B cell (primary cell): ENCODE measurements around the gene PHOX2B. TPM values are rescaled to one million over a fixed set of nuclear protein-coding genes. Genes with fewer than 3 reads are reported as not detected.

ENCODE experiments used
- ATAC-seq: fragments of 200-7000 bp; cut with Tn5 transposase; one replicate; pipeline ENCODE4 v1.10.0; 2021; ENCODE audit warnings: low read depth, mild to moderate bottlenecking, moderate number of reproducible peaks, moderate library complexity
- CTCF ChIA-PET: fragments of 350-600 bp; sonication (Branson Sonifier 250); formaldehyde crosslinking; loops from one replicate; lab custom pipeline; 2021; ENCODE audit warnings: antibody characterized with exemption, inconsistent platforms; lab: Charles Lee
- POLR2A ChIA-PET: fragments of 350-600 bp; sonication (Branson Sonifier 250); formaldehyde crosslinking; loops from one replicate; lab custom pipeline; 2021; ENCODE audit warnings: antibody characterized with exemption; lab: Charles Lee
- DNase-seq: peaks from one replicate; pipeline ENCODE4 v3.0.0; 2013
- H2AFZ ChIP-seq: 2 replicates; pipeline ENCODE4 v1.6.1; 2012; ENCODE audit warnings: mild to moderate bottlenecking, low read depth, low read length; ENCODE audit not compliant: insufficient read depth, poor library complexity, severe bottlenecking
- H3K27ac ChIP-seq, 2 donors: 1 replicate in 1 of 2; 2 replicates in 1 of 2; pipeline ENCODE4 v1.5.1; 2012 to 2013; ENCODE audit warnings: low read length in 2 of 2, mild to moderate bottlenecking in 2 of 2, moderate library complexity in 1 of 2
- H3K27me3 ChIP-seq, 4 experiments: fragments of 200-600 bp in 1 of 4; sonication (generic) in 1 of 4; replicated peaks in 1 of 4; 1 replicate in 2 of 4; 2 replicates in 2 of 4; pipeline versions ENCODE4 v1.6.1 to v1.7.0; 2013 to 2016; ENCODE audit warnings: low read length in 3 of 4, mild to moderate bottlenecking in 2 of 4, mixed read lengths in 1 of 4, moderate library complexity in 1 of 4; ENCODE audit not compliant: insufficient read depth in 4 of 4, control insufficient read depth in 3 of 4; ENCODE audit errors: control extremely low read depth in 1 of 4
- H3K36me3 ChIP-seq, 2 experiments: replicated peaks in 1 of 2; 1 replicate in 1 of 2; 2 replicates in 1 of 2; pipeline versions ENCODE4 v1.6.1 to v1.7.1; 2013; ENCODE audit warnings: low read length in 1 of 2; ENCODE audit not compliant: insufficient read depth in 2 of 2, control insufficient read depth in 1 of 2; ENCODE audit errors: control extremely low read depth in 1 of 2, extremely low read depth in 1 of 2
- H3K4me1 ChIP-seq, 2 donors: fragments of 200-600 bp in 1 of 2; sonication (generic) in 1 of 2; 1 replicate in 1 of 2; 2 replicates in 1 of 2; pipeline versions ENCODE4 v1.5.1 to v1.6.1; 2013 to 2017; ENCODE audit warnings: low read length in 2 of 2; ENCODE audit not compliant: control insufficient read depth in 2 of 2, insufficient read depth in 2 of 2
- H3K4me2 ChIP-seq: replicated peaks from 2 replicates; pipeline ENCODE3; 2012; ENCODE audit warnings: mild to moderate bottlenecking, low read depth, low read length; ENCODE audit not compliant: poor library complexity, severe bottlenecking
- H3K4me3 ChIP-seq, 5 experiments: fragments of 200-600 bp in 1 of 5; sonication (generic) in 1 of 5; 1 replicate in 3 of 5; 2 replicates in 2 of 5; pipeline versions ENCODE4 v1.5.1 to v1.7.0; 2011 to 2016; ENCODE audit warnings: low read length in 4 of 5, mild to moderate bottlenecking in 4 of 5, low read depth in 2 of 5, control low read depth in 1 of 5, moderate library complexity in 1 of 5; ENCODE audit not compliant: insufficient read depth in 1 of 5; ENCODE audit errors: control extremely low read depth in 1 of 5, extremely low read depth in 1 of 5
- H3K79me2 ChIP-seq: fragments of 200-600 bp; sonication (generic); one replicate; pipeline ENCODE4 v1.6.0; 2016; ENCODE audit warnings: low read length; ENCODE audit not compliant: control insufficient read depth, insufficient read depth
- H3K9ac ChIP-seq: fragments of 200-600 bp; sonication (generic); 2 replicates; pipeline ENCODE4 v1.6.1; 2017; ENCODE audit warnings: mild to moderate bottlenecking, low read length, moderate library complexity
- H3K9me3 ChIP-seq, 3 donors: one replicate each; pipeline versions ENCODE4 v1.6.1 to v1.7.1; 2013; ENCODE audit warnings: low read length in 2 of 3; ENCODE audit not compliant: control insufficient read depth in 2 of 3, insufficient read depth in 1 of 3; ENCODE audit errors: control extremely low read depth in 1 of 3
- H4K20me1 ChIP-seq: 2 replicates; pipeline ENCODE4 v1.6.0; 2012; ENCODE audit warnings: mild to moderate bottlenecking, low read length; ENCODE audit not compliant: insufficient read depth, control insufficient read depth, poor library complexity, severe bottlenecking
- H3K27ac Mint-ChIP-seq: one replicate; pipeline ENCODE4 v1.8.0; 2021; ENCODE audit warnings: mixed read lengths
- H3K27me3 Mint-ChIP-seq: one replicate; pipeline ENCODE4 v1.8.0; 2021; ENCODE audit warnings: mixed read lengths
- H3K4me1 Mint-ChIP-seq: one replicate; pipeline ENCODE4 v1.8.0; 2021; ENCODE audit warnings: mixed read lengths
- H3K4me3 Mint-ChIP-seq: one replicate; pipeline ENCODE4 v1.8.0; 2021; ENCODE audit warnings: mixed read lengths
- H3K9me3 Mint-ChIP-seq: one replicate; pipeline ENCODE4 v1.8.0; 2022; ENCODE audit warnings: mixed read lengths; ENCODE audit not compliant: insufficient read depth
- CTCF ChIP-seq: fragments of 200-600 bp; IDR thresholded peaks from one replicate; pipeline ENCODE4 v1.8.0; 2022; ENCODE audit warnings: antibody characterized with exemption, mild to moderate bottlenecking
- EZH2 ChIP-seq: IDR thresholded peaks from 2 replicates; pipeline ENCODE4 v1.6.1; 2012; ENCODE audit warnings: borderline replicate concordance, low read depth, mild to moderate bottlenecking, moderate library complexity, low read length; ENCODE audit not compliant: insufficient read depth, poor library complexity, severe bottlenecking
- WGBS: methylation state at CpG from one replicate; pipeline ENCODE4 v1.1.5; 2013; ENCODE audit warnings: missing lambda C conversion rate; ENCODE audit not compliant: insufficient coverage; 5-methylcytosine and 5-hydroxymethylcytosine counted together
- intact Hi-C: fragments of 100-400 bp; cut with micrococcal nuclease; formaldehyde crosslinking; loops from one replicate; pipeline ENCODE4 v1.10.0; 2022
- polyA plus RNA-seq: library from polyadenylated mRNA; depleted of rRNA; stranded (reverse); fragments of >200 nt; gene quantifications from 2 replicates; pipeline ENCODE4 v1.2.3, GENCODE V29; 2012
- total RNA-seq, 2 donors: library from RNA; stranded (reverse); fragments of 120-200 nt in 1 of 2; gene quantifications; 1 replicate in 1 of 2; 2 replicates in 1 of 2; pipeline versions ENCODE4 v1.2.3 to v1.2.4, GENCODE V29; 2013 to 2022

The PHOX2B gene
- total and polyA plus RNA-seq, 2 donors (not counting 1 experiment from before 2014, with no cell fraction given) = not detected

GRCh38 chr4:41734371-41734770 lies 14.2 kb downstream of the PHOX2B start:
- Histone ChIP-seq H3K4me2 (no peak overlapping the region), H3K4me3 (no peak overlapping the region), H3K27me3 (peaks cover 0 to 8% (median 1%) of the 10 kb centered on the region in 4 experiments), H3K4me1 (no peaks in the 10 kb centered on the region), H3K79me2 (no peaks in the 10 kb centered on the region), H4K20me1 (no peaks in the 10 kb centered on the region), H3K9me3 (peaks cover 0 to 4% (median 0%) of the 10 kb centered on the region in 3 donors), H3K36me3 (no peaks in the 10 kb centered on the region), H2AFZ (no peak overlapping the region), H3K9ac (no peak overlapping the region), H3K27ac (no peak overlapping the region)
- ATAC-seq (no peak), DNase-seq (no peak)
- ChIA-PET CTCF (no interaction called here), POLR2A (no interaction called here)
- peaks cover 23% of the 10 kb centered on the region for H3K27me3 Mint-ChIP-seq
- H3K4me3 Mint-ChIP-seq = no peak overlapping the region
- H3K9me3 Mint-ChIP-seq = peaks cover 3% of the 10 kb centered on the region
- TF ChIP-seq CTCF (no peak), EZH2 (no peak)
- intact Hi-C loops = no loop called here
- no peaks in the 10 kb centered on the region for H3K4me1 Mint-ChIP-seq
- WGBS = 86% methylated on average over 2 of the region's 3 CpGs
- no peak overlapping the region for H3K27ac Mint-ChIP-seq

- DNase-seq (no peak), ATAC-seq (no peak)
- no peak overlapping the region for H3K9ac ChIP-seq
- intact Hi-C loops = no loop called here
- Mint-ChIP-seq H3K27ac (no peak overlapping the region), H3K4me3 (no peak overlapping the region), H3K4me1 (no peaks in the 10 kb centered on the region), H3K9me3 (peaks cover 3% of the 10 kb centered on the region), H3K27me3 (peaks cover 17% of the 10 kb centered on the region)
- H4K20me1 ChIP-seq = no peaks in the 10 kb centered on the region
- no peak overlapping the region for H3K4me3 ChIP-seq
- POLR2A ChIA-PET = no interaction called here
- no peak overlapping the region for H3K4me2 ChIP-seq
- peak overlapping the region; percentile 9 for H2AFZ ChIP-seq
- H3K27ac ChIP-seq = no peak overlapping the region
- CTCF ChIA-PET = no interaction called here
- no peaks in the 10 kb centered on the region for H3K79me2 ChIP-seq
- H3K9me3 ChIP-seq = peaks cover 0 to 4% (median 0%) of the 10 kb centered on the region in 3 donors
- H3K4me1 ChIP-seq = no peaks in the 10 kb centered on the region
- WGBS = 35% methylated on average over 10 of the region's 12 CpGs
- no peak for TF ChIP-seq CTCF
- no peak for TF ChIP-seq EZH2
- H3K27me3 ChIP-seq = peaks cover 0 to 7% (median 0%) of the 10 kb centered on the region in 4 experiments
- no peaks in the 10 kb centered on the region for H3K36me3 ChIP-seq
These were observed 16.9 kb downstream of the PHOX2B start for GRCh38 chr4:41731569-41732126.
